K562 (cell line): ENCODE measurements around the gene BACH1. TPM values are rescaled to one million over a fixed set of nuclear protein-coding genes. Genes with fewer than 3 reads are reported as not detected.

Source experiments
- ATAC-seq: fragments of 200-7000 bp; cut with Tn5 transposase; 3 replicates; pipeline ENCODE4 v1.9.1; 2020; ENCODE audit warnings: moderate library complexity
- BruUV-seq: library from RNA; stranded (reverse); fragments of 400-500 nt; replicated peaks from 2 replicates; lab custom pipeline; 2021; lab: Mats Ljungman, UMichigan
- CTCF ChIA-PET: fragments of 300-600 bp; formaldehyde crosslinking; extraction: SDS; loops from one replicate; lab custom pipeline; 2021; ENCODE audit warnings: low intra/inter-chr PET ratio; lab: Yijun Ruan, JAX
- POLR2A ChIA-PET: fragments of 300-600, 350-650 bp; sonication (Branson Sonifier 250); formaldehyde crosslinking; extraction: SDS; loops from one replicate; lab custom pipeline; 2021; ENCODE audit warnings: antibody characterized with exemption, inconsistent platforms; lab: Yijun Ruan, JAX
- DNase-seq, 4 experiments: peaks; one replicate each; pipeline versions ENCODE4 v3.0.0 to v3.0.0-alpha.2; 2011 to 2018; ENCODE audit warnings: low spot score in 3 of 4, mixed read lengths in 3 of 4; ENCODE audit errors: extremely low read depth in 1 of 4
- FAIRE-seq: peaks from 2 replicates; lab custom pipeline; 2011; peaks lifted over from hg19 to GRCh38; lab: Jason Lieb, UNC
- H2AFZ ChIP-seq: 2 replicates; pipeline ENCODE4 v1.6.0; 2011; ENCODE audit warnings: low read depth, low read length, control low read depth, inconsistent platforms
- H3K27ac ChIP-seq: fragments of 200-600 bp; 3 replicates; pipeline ENCODE4 v1.8.0; 2011; ENCODE audit warnings: low read depth, mild to moderate bottlenecking, control low read depth, inconsistent platforms, low read length, moderate library complexity, mixed read lengths; ENCODE audit errors: extremely low read depth
- H3K27me3 ChIP-seq, 2 experiments: fragments of 300-600 bp in 1 of 2; 2 replicates in 1 of 2; 3 replicates in 1 of 2; pipeline versions ENCODE4 v1.6.0 to v1.8.0; 2011; ENCODE audit warnings: inconsistent platforms in 2 of 2, low read length in 2 of 2, mild to moderate bottlenecking in 1 of 2, mixed read lengths in 1 of 2, moderate library complexity in 1 of 2; ENCODE audit not compliant: control insufficient read depth in 2 of 2, insufficient read depth in 2 of 2
- H3K36me3 ChIP-seq: fragments of 300-600 bp; 3 replicates; pipeline ENCODE4 v1.8.0; 2011; ENCODE audit warnings: mild to moderate bottlenecking, low read length, inconsistent platforms; ENCODE audit not compliant: control insufficient read depth, insufficient read depth
- H3K4me1 ChIP-seq, 2 experiments: fragments of 200-600 bp in 1 of 2; replicated peaks in 1 of 2; 2 replicates in 1 of 2; 3 replicates in 1 of 2; pipeline versions ENCODE4 v1.5.1 to v1.8.0; 2011; ENCODE audit warnings: inconsistent platforms in 2 of 2, low read length in 2 of 2, mild to moderate bottlenecking in 1 of 2, mixed read lengths in 1 of 2, moderate library complexity in 1 of 2; ENCODE audit not compliant: control insufficient read depth in 2 of 2, insufficient read depth in 2 of 2
- H3K4me2 ChIP-seq: 2 replicates; pipeline ENCODE4 v1.6.1; 2011; ENCODE audit warnings: low read length, control low read depth, inconsistent platforms, mixed read lengths; ENCODE audit not compliant: insufficient read depth
- H3K4me3 ChIP-seq: fragments of 200-600 bp; sonication (generic), shearing (Covaris generic); 2 replicates; pipeline ENCODE4 v1.5.1; 2016; ENCODE audit warnings: control low read depth, inconsistent platforms
- H3K79me2 ChIP-seq: fragments of 200-600 bp; 3 replicates; pipeline ENCODE4 v1.8.0; 2011; ENCODE audit warnings: low read length, inconsistent platforms; ENCODE audit not compliant: control insufficient read depth, insufficient read depth
- H3K9ac ChIP-seq, 2 experiments: 2 replicates each; pipeline versions ENCODE4 v1.6.0 to v1.6.1; 2011; ENCODE audit warnings: low read depth in 2 of 2, low read length in 2 of 2, control low read depth in 1 of 2, inconsistent platforms in 1 of 2, mild to moderate bottlenecking in 1 of 2, mixed read lengths in 1 of 2; ENCODE audit not compliant: insufficient read depth in 1 of 2
- H3K9me1 ChIP-seq: one replicate; pipeline ENCODE4 v1.6.0; 2011; ENCODE audit warnings: inconsistent platforms, mild to moderate bottlenecking, low read length, moderate library complexity; ENCODE audit not compliant: control insufficient read depth, insufficient read depth
- H3K9me3 ChIP-seq: replicated peaks from 2 replicates; pipeline ENCODE4 v1.5.1; 2011; ENCODE audit warnings: low read depth, low read length, inconsistent platforms; ENCODE audit not compliant: control insufficient read depth, insufficient read depth
- H4K20me1 ChIP-seq: replicated peaks from 2 replicates; pipeline ENCODE4 v1.6.1; 2011; ENCODE audit warnings: low read length, inconsistent platforms, mixed read lengths; ENCODE audit not compliant: control insufficient read depth, insufficient read depth
- ADNP ChIP-seq: fragments of 200-800 bp; sonication (Bioruptor generic); IDR thresholded peaks from 2 replicates; pipeline ENCODE4 v1.6.1; 2016; ENCODE audit warnings: missing genetic modification characterization, missing compliant biosample characterization
- RBM25 ChIP-seq: fragments of 200-400 bp; formaldehyde crosslinking; IDR thresholded peaks from 2 replicates; pipeline ENCODE4 v1.6.1; 2018; ENCODE audit warnings: low read length, low read depth, moderate library complexity; ENCODE audit not compliant: severe bottlenecking
- SNRNP70 ChIP-seq: fragments of 200-400 bp; formaldehyde crosslinking; optimal IDR thresholded peaks from 2 replicates; pipeline ENCODE3; 2017; ENCODE audit warnings: low read depth, low read length
- TEAD2 ChIP-seq: fragments of 450-650 bp; IDR thresholded peaks from 2 replicates; pipeline ENCODE4 v1.6.1; 2016; ENCODE audit warnings: missing genetic modification characterization, control low read depth, missing compliant biosample characterization
- WGBS: fragments of 100-300 bp; shearing (Covaris generic); methylation state at CpG from one replicate; pipeline ENCODE4 v1.1.6; 2016; ENCODE audit warnings: low coverage, mixed read lengths; ENCODE audit not compliant: insufficient coverage; ENCODE audit errors: missing lambda C conversion rate; 5-methylcytosine and 5-hydroxymethylcytosine counted together
- in situ Hi-C: fragments of 300-500 bp; cut with MboI; formaldehyde crosslinking; loops from 4 replicates; pipeline ENCODE4 v1.15.0; 2018; ENCODE audit warnings: inconsistent platforms, mixed read lengths
- intact Hi-C: fragments of 100-400 bp; cut with micrococcal nuclease; formaldehyde crosslinking; loops from 2 replicates; pipeline ENCODE4 v1.14.2; 2022
- polyA plus RNA-seq, 8 experiments: library from polyadenylated mRNA; depleted of rRNA in 4 of 8; stranded (reverse) in 5 of 8; unstranded in 3 of 8; fragments of >200 nt; fragmentation: Nextera tagmentation in 2 of 8; fragmentation: Illumina TruSeq in 1 of 8; extraction: Ambion mirVana in 2 of 8; extraction: Trizol in 1 of 8; gene quantifications; 2 replicates each; pipeline versions ENCODE4 v1.2.1 to v1.2.3, GENCODE V29; 2011 to 2014; ENCODE audit warnings: inconsistent platforms in 1 of 8, missing spikeins in 1 of 8
- total RNA-seq, 7 experiments: library from RNA; depleted of rRNA in 6 of 7; stranded (reverse); fragments of >200 nt in 6 of 7; fragmentation: Illumina TruSeq in 2 of 7; extraction: Trizol in 2 of 7; gene quantifications; 2 replicates each; pipeline versions ENCODE4 v1.2.1 to v1.2.3, GENCODE V29; 2011 to 2021; ENCODE audit warnings: low replicate concordance in 1 of 7
- TF ChIP-seq, protein P1 (sequence below): sonication (generic); formaldehyde crosslinking; IDR thresholded peaks from 2 replicates; pipeline ENCODE4 v1.9.0; 2022; ENCODE audit warnings: mild to moderate bottlenecking, missing genetic modification reagents

BACH1 gene
- total and polyA plus RNA-seq, 9 of the 15 experiments (the other 6 are each of a cell fraction or from before 2014, with no cell fraction given) = 10.6 to 58.5 (median 28.6) TPM

DNA sequence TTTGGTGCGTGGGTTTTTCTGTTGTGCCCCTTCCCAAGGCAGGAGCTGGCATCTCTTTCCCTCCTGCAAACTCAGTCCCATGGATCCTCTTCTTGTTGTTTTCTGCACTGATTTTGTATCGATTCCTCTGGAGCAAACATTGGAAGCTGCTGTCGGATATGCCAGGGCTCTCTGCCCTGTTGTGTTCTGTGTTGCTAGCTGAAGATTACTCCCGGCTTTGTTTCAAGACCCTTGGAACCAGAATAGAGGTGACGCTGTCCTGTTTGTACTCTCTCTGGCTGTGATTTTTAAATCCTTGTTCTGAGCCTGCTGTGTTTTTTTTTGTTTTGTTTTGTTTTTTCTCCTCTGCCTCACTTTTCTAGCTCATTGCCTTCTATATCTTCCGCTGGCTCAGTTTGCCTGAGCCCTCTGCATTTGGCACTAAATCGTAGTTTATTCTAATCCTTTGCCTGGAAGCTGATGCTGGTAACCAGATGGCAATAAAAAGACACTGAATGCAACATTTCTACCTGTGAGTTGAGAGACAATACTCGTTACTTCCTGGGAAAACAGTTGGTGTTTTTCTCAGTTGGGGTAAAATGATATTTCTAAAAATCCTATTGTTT is 67.0 kb downstream of the BACH1 start:
- no peak overlapping the region for H2AFZ ChIP-seq
- no peaks in the 10 kb centered on the region for H4K20me1 ChIP-seq
- no peak for DNase-seq
- peaks cover 0 to 3% of the 10 kb centered on the region in 2 experiments; a peak in 2 of 5 replicates for H3K4me1 ChIP-seq
- no peak overlapping the region for H3K9ac ChIP-seq
- no peak overlapping the region for H3K4me2 ChIP-seq
- no peaks in the 10 kb centered on the region for H3K9me3 ChIP-seq
- no peak for FAIRE-seq
- H3K36me3 ChIP-seq = peaks cover 26% of the 10 kb centered on the region
- no peaks in the 10 kb centered on the region for H3K9me1 ChIP-seq
- CTCF ChIA-PET = no interaction called here
- TF ChIP-seq SNRNP70 (no peak), TEAD2 (tag) (no peak)
- intact Hi-C loops = no loop called here
- 89% methylated on average over 8 of the region's 8 CpGs for WGBS
- H3K4me3 ChIP-seq = no peak overlapping the region
- no peaks in the 10 kb centered on the region for H3K79me2 ChIP-seq
- ATAC-seq = no peak
- no peak overlapping the region for H3K27ac ChIP-seq
- in situ Hi-C loops = no loop called here
- H3K27me3 ChIP-seq = no peaks in the 10 kb centered on the region
- BruUV-seq = no TSS peak
- POLR2A ChIA-PET = interaction anchor here (0.7 kb wide), 1 partner anchor 347 kb away, joined by 3 read pairs; the partner anchor contains the start of gene RWDD2B

DNA sequence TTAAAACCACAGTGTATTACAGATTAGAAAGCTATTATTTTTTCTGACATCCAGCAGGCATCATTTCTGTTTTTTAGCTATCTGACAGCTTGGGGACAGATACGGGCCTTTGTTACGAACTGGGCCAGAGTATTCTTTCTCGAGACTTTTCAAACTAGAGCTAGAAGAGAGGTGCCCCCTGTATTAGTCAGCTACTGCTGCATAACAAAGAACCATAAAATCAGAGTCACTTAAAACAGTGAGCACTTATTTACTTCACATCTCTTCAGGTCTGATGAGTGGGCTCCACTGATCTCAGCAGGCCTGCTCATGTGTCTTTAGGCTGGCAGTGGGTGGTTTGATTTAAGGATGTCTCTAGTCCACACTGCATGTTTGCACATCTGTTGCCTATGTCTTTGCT is 67.8 kb downstream of the BACH1 start:
- Histone ChIP-seq H3K36me3 (peaks cover 25% of the 10 kb centered on the region), H3K9me3 (no peaks in the 10 kb centered on the region), H4K20me1 (no peaks in the 10 kb centered on the region), H3K4me3 (no peak overlapping the region), H3K27ac (no peak overlapping the region), H2AFZ (no peak overlapping the region), H3K4me2 (no peak overlapping the region), H3K9me1 (no peaks in the 10 kb centered on the region), H3K9ac (no peak overlapping the region), H3K4me1 (peaks cover 0 to 3% of the 10 kb centered on the region in 2 experiments; a peak in 2 of 5 replicates), H3K79me2 (no peaks in the 10 kb centered on the region), H3K27me3 (no peaks in the 10 kb centered on the region)
- 93% methylated on average over 3 of the region's 3 CpGs for WGBS
- no peak for ATAC-seq
- POLR2A ChIA-PET = interaction anchor here (0.7 kb wide), 1 partner anchor 348 kb away, joined by 3 read pairs; the partner anchor contains the start of gene RWDD2B
- TF ChIP-seq ADNP (tag) (0 out of 2 replicates have a peak, but pooled peaks have one; percentile 25), RBM25 (peak; percentile 58)
- TF ChIP-seq, protein P1, sequence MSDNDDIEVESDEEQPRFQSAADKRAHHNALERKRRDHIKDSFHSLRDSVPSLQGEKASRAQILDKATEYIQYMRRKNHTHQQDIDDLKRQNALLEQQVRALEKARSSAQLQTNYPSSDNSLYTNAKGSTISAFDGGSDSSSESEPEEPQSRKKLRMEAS (CRISPR knock-in tag) = no peak
- CTCF ChIA-PET = no interaction called here
- DNase-seq = no peak
- BruUV-seq = no TSS peak
- peak; percentile 15 for FAIRE-seq
- in situ Hi-C loops (no loop called here), intact Hi-C loops (no loop called here)
